Sigmoid colon (tissue), 4 donors: ENCODE measurements around the gene UMODL1.

Experiments
- POLR2AphosphoS5 ChIP-seq, 4 donors: sonication (generic); formaldehyde crosslinking; IDR thresholded peaks; one replicate each; pipeline ENCODE4 v1.6.1; 2017; ENCODE audit warnings: antibody characterized with exemption in 4 of 4
- TF ChIP-seq, protein P1 (sequence below), 4 experiments: fragments of 450-650 bp in 3 of 4; fragments of 200-600 bp in 1 of 4; IDR thresholded peaks; one replicate each; pipeline ENCODE4 v1.5.1; 2016 to 2019; ENCODE audit warnings: antibody characterized with exemption in 4 of 4, mild to moderate bottlenecking in 3 of 4, moderate library complexity in 2 of 4

DNA sequence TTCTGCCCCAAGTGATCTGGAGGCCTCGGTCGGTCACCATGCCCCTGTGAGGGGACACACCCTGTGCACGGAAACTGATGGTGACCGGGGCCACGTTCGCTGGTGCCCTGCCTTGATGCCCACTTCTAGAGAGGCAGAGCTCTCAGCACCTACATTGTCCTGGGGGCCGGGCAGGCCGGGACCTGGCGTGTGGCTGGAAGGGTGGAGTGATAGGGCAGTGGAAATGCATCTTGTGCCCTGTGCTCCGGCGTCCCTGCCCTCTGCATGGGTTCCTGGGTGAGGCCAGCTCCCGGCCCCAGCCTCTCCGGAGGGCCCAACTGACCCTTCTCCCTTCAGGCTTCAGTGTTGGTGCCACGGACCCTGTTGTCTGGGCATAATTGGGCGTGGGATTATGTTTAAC lies 11.0 kb upstream of the UMODL1 start:
- TF ChIP-seq, protein P1, sequence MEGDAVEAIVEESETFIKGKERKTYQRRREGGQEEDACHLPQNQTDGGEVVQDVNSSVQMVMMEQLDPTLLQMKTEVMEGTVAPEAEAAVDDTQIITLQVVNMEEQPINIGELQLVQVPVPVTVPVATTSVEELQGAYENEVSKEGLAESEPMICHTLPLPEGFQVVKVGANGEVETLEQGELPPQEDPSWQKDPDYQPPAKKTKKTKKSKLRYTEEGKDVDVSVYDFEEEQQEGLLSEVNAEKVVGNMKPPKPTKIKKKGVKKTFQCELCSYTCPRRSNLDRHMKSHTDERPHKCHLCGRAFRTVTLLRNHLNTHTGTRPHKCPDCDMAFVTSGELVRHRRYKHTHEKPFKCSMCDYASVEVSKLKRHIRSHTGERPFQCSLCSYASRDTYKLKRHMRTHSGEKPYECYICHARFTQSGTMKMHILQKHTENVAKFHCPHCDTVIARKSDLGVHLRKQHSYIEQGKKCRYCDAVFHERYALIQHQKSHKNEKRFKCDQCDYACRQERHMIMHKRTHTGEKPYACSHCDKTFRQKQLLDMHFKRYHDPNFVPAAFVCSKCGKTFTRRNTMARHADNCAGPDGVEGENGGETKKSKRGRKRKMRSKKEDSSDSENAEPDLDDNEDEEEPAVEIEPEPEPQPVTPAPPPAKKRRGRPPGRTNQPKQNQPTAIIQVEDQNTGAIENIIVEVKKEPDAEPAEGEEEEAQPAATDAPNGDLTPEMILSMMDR (IDR thresholded peaks at IDR 0.05), result no peak
- no peak for TF ChIP-seq POLR2AphosphoS5 (IDR thresholded peaks at IDR 0.05)
